Astrocyte of the spinal cord (primary cell): ENCODE data around the gene SNAP91.

ENCODE experiments used
- DNase-seq: peaks from one replicate; pipeline ENCODE4 v3.0.0; 2011; ENCODE audit warnings: low read depth, low spot score
- H3K4me3 ChIP-seq: 2 replicates; pipeline ENCODE4 v1.5.1; 2011; ENCODE audit warnings: low read depth, mild to moderate bottlenecking, low read length, moderate library complexity
- CTCF ChIP-seq: IDR thresholded peaks from 2 replicates; pipeline ENCODE4 v1.5.1; 2012; ENCODE audit warnings: low read depth, mild to moderate bottlenecking, low read length, inconsistent platforms
- in situ Hi-C: cut with HindIII; loops from 2 replicates; pipeline ENCODE4 v1.10.0; 2017; ENCODE audit warnings: low sequenced_read_pairs

The SNAP91 gene

GRCh38 chr6:83514466-83514865 is 194.4 kb downstream of the SNAP91 start:
- in situ Hi-C loops = no loop called here
- TF ChIP-seq CTCF = no peak
- no peak overlapping the region for H3K4me3 ChIP-seq
- DNase-seq = no peak

- DNase-seq = peak; percentile 56
- in situ Hi-C loops = no loop called here
- H3K4me3 ChIP-seq = peak within 1 kb of the TSS; percentile 47
- peak; percentile 89 for TF ChIP-seq CTCF
These were observed 196.8 kb downstream of the SNAP91 start, which contains the start of gene PRSS35 for GRCh38 chr6:83511901-83512681. Gene PRSS35 (plus strand): TSS chr6:83512534. CDS start chr6:83523442, 10,908 bp downstream.

GRCh38 chr6:83511266-83511665 is 197.6 kb downstream of the SNAP91 start:
- in situ Hi-C loops = no loop called here
- no peak for DNase-seq
- no peak overlapping the region for H3K4me3 ChIP-seq
- no peak for TF ChIP-seq CTCF

- TF ChIP-seq CTCF = no peak
- in situ Hi-C loops = no loop called here
- no peak overlapping the region for H3K4me3 ChIP-seq
- no peak for DNase-seq
These were observed 198.1 kb downstream of the SNAP91 start for GRCh38 chr6:83510791-83511190.

DNA sequence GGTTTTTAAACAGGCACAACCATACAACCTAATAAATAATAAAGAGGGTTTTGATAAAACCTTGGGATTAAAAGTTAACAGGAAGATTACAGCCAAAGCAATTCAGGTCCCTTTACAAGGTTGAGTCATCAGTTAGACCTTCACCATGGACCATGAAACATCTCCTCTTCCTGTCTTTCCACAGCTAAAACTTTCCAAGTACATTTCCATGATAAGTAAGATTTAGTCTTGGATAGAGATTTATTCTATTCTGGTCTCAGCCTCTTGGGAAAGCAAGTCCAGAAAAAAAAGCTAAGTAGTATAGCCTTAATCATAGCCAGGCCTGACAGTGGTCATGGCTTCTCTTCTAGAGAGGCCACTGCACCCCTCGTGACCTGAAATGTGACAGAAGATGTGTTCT is 199.5 kb downstream of the SNAP91 start:
- in situ Hi-C loops = no loop called here
- no peak for TF ChIP-seq CTCF
- H3K4me3 ChIP-seq = no peak overlapping the region
- no peak for DNase-seq

DNA sequence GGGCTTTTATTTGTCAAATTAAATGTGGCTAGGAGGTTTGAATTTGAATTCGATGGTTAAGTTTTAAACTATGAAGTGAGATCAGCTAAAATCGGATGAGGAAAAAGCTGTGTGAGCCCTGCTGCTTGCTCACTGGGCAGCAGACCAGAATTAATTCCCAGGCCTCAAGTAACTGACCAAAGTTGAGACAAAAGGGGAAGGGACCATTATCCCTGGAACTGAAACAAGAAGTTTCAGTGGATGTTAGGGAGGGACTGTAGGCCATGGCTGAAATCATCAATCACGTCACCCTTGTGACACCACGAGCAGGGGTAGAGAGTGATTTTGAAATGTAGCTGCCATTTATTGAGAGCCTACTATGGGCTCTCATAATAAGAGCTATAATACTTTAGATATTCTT is 203.5 kb downstream of the SNAP91 start:
- TF ChIP-seq CTCF = no peak
- in situ Hi-C loops = no loop called here
- H3K4me3 ChIP-seq = no peak overlapping the region
- DNase-seq = no peak
